NCI-H2107 treated with DMSO at 0.1 percent for 48 hours (cell line): ENCODE results near the gene RPRD2.
"Not testable (repeated sequence)": the region's sequence is repeated elsewhere in the genome, so short reads cannot be mapped to it uniquely, and the experiment has no call there.

Experiments used
- DNase-seq: peaks from one replicate; lab custom pipeline; 2025; ENCODE audit not compliant: unreplicated experiment; lab: John Stamatoyannopoulos, UW

The RPRD2 gene

DNA sequence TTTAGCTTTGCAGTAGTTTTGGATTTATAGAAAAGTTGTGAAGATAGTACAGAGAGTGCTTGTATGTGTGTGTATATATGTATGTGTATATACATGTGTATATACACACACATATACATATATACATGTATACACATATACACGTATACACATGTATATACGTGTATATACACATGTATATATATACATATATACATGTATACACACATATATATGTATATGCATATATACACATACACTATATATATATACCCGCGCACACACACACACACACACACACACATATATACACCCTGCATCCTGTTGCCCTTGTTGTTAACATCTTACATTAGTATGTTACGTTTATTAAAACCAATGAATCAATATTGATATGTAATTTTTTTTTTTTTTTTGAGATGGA lies 24.3 kb downstream of the RPRD2 start:
- no peak for DNase-seq

DNA sequence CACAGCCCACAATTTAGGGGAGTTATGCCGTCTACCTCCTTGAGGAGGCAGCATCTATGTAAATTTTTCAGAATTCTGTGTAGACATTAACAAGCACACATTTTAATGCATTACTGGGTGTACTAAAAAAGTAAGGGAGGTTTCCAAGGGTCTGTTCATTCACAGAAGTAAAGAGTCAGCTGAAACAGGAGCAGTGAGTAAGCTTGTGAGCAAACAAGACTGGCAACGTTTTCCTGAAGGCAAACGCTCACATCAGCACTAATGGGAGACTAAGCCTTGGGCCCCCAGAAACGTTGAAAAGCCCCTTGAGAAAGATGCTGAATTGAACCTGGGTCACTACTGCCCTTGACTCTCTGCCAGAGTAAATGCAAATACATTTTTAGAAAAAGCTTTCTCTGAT lies 25.7 kb downstream of the RPRD2 start:
- no peak for DNase-seq

GRCh38 chr1:150392627-150393026 lies 28.7 kb downstream of the RPRD2 start:
- DNase-seq, result no peak

GRCh38 chr1:150395115-150395514 lies 31.2 kb downstream of the RPRD2 start:
- DNase-seq, result not testable (repeated sequence)

DNA sequence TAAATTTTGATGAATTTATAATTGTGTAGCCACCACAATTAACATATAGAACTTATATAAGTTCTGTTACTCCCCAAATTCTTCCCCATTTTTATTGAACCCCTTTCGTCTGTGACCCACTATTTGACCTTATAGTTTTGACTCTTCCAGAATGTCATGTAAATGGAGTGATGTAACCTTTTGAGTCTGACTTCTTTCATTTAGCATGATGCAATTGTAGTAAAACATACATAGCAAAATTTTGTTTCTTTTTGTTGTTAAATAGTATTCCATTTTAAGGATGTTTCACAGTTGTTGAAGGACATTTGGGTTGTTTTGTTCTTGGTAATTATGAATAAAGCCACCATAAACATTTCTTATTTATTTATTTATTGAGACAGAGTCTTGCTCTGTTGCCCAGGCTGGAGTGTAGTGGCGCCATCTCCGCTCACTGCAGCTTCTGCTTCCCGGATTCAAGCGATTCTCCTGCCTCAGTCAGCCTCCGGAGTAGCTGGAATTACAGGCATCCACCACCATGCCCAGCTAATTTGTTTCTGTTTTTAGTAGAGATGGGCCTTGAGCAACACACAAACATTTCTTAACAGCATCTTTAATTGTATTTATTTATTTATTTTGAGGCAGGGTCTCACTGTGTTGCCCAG lies 33.6 kb downstream of the RPRD2 start:
- no peak for DNase-seq

GRCh38 chr1:150404465-150404864 lies 40.5 kb downstream of the RPRD2 start:
- DNase-seq, result no peak

DNA sequence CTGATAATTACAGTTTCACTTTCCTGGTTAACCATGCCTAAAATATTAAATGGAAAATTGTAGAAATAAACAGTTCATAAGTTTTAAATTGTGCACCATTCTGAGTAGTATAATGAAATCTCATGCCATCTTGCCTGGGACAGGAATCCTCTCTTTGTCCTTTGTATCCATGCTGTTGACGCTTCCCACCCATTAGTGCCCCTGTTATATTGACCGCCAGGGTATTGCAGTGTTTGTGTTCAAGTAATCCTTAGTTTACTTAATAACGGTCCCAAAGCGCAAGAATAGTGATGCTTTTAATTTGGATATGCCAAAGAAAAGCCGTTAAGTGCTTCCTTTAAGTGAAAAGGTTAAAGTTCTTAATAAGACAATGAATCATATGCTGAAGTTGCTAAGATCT lies 41.7 kb downstream of the RPRD2 start:
- no peak for DNase-seq

DNA sequence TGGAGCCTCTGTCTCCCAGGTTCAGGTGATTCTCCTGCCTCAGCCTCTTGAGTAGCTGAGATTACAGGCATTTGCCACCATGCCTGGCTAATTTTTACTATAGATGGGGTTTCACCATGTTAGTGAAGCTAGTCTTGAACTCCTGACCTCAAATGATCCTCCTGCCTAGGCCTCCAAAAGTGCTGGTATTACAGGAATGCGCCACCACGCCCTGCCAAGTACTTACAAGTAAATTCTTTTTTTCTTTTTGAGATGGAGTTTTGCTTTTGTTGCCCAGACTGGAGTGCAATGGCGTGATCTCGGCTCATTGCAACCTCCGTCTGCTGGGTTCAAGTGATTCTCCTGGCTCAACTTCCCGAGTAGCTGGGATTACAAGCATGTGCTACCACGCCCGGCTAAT lies 42.5 kb downstream of the RPRD2 start:
- DNase-seq, result no peak

- no peak for DNase-seq
Measured at GRCh38 chr1:150407330-150407729, 43.4 kb downstream of the RPRD2 start.

DNA sequence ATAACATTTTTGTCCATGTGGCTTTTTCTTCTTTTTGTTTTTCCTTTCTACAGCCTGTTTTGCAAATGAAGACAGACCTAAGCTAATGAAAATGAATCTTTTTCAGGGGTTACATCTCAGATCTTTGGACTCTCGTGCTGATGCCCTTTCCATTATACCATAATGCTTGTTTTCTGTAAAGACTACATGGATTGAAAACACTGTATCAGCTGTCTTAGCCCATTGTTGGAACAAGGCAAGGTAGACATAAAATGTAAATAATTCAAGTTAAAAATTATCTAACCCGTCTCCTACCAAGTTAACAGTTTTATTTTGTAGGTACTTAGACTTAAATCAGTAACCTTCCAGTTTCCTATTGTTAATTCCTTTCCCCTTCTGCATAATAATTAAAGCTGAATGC lies 44.9 kb downstream of the RPRD2 start:
- no peak for DNase-seq

DNA sequence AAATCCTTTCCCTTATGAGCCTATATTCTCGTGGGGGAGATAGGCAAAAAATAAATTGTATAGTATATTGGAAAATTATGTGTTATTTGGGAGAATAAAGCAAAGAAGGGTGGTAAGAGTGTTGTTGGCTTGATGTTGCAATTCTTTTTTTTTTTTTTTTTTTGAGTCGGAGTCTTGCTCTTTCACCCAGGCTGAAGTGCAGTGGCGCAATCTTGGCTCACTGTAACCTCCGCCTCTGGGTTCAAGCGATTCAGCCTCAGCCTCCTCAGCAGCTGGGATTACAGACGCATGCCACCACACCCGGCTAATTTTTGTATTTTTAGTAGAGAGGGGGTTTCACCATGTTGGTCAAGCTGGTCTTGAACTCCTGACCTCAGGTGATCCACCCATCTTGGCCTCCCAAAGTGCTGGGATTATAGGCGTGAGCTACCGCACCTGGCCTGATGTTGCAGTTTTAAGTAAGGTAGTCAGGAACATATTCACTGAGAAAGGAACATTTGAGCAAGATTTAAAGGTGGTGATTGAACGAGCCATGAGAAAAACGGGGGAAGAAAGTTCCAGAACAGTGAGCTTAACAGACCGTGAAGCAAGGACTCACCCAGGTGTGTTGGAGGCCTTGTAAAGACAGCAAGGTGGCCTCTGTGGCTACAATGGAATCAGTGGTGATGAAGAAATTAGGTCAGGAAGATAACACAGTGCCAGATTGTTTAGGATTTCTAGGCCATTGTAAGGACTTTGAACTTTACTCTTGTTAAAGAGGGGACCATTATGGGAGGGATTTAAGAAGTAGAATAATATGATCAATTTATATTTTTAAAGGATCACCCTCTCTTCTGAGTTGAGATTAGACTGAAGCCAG lies 45.8 kb downstream of the RPRD2 start:
- DNase-seq, result no peak

- DNase-seq, result no peak
Measured at GRCh38 chr1:150410582-150411101, 46.7 kb downstream of the RPRD2 start.

- no peak for DNase-seq
Measured at GRCh38 chr1:150414592-150414991, 50.6 kb downstream of the RPRD2 start.

- no peak for DNase-seq
Measured at GRCh38 chr1:150415800-150416199, 51.9 kb downstream of the RPRD2 start.

- peak; percentile 37 for DNase-seq
Measured at GRCh38 chr1:150420560-150421265, 56.8 kb downstream of the RPRD2 start.

- DNase-seq, result no peak
Measured at GRCh38 chr1:150422541-150422940, 58.6 kb downstream of the RPRD2 start.

DNA sequence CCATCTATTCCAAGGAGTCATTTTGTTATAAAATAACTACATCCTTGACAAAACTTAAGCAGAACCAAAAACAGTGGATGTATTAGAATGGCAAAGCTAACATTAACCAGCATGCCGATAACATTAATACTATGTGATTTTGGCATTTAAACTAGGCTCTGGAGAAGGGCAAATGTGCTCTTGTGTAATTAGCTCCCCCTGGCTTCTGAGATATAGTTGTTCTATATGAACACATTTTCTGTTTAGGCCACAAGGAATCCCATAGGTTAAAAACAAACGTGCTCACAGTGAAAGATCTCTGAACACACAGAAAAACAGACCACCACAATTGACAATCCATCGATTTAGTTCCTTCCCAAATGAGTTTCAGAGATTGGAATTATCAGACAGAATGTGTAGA lies 65.9 kb downstream of the RPRD2 start:
- DNase-seq, result no peak

- no peak for DNase-seq
Measured at GRCh38 chr1:150441121-150441520, 77.2 kb downstream of the RPRD2 start.

DNA sequence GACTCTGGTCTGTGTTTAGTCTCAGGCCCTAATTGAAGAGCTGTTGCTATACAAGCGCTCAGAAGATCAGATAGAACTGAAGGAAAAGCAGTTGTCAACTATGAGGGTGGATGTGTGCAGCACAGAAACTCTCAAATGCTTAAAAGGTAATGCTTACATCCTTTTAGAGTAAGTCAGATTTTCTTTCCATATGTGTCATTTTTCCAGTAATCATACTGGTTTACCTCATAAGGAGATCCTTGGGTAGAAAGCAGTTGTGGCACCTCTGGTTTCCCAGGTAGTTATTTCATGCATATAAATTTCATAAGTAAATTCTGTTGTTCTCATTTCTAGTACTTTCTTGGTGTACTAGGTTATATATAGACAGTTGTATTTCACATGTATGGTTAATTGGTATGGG lies 80.3 kb downstream of the RPRD2 start:
- DNase-seq, result no peak

DNA sequence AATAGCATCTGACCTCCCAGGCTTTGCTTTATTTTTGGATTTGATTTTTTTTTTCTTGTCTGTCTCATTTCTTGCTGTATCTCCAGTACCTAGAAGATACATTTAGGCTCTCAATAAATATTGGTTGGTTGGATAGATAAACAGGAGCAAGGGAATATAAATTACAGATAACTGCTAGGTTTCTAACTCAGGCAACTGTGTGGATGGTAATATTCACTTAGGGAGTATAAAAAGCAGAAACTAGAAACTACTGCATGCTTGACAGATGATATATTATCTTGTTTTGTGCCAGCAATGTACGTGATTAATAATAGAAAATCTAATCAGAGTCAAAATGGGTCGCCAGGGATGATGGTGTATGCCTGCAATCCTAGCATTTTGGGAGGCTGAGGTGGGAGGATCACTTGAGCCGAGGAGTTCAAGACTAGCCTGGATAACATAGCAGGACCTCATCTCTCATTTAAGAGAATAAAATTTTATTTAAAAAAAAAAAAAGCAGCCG lies 92.2 kb downstream of the RPRD2 start:
- no peak for DNase-seq

DNA sequence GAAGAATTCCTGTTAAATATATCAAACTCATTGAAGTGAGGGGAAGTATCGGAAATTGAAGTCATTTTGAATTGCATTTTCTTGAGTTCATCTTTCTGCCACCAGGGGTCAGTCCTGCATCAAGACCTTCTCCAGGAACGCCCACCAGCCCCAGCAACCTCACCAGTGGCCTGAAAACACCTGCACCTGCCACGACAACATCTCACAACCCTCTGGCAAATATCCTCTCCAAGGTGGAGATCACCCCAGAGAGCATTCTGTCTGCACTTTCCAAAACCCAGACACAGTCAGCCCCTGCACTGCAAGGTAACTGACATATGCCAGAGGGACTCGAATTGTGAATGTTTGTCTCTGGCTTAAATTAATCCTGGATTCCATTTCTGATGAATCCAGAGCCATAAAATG lies 100.5 kb downstream of the RPRD2 start:
- peak; percentile 80 for DNase-seq

GRCh38 chr1:150466964-150467363 lies 103.0 kb downstream of the RPRD2 start:
- DNase-seq, result no peak
